CD14-positive monocyte (primary cell): ENCODE data around the gene MRPS11. TPM values are rescaled to one million over a fixed set of nuclear protein-coding genes. Genes with fewer than 3 reads are reported as not detected.

Source experiments
- DNase-seq, 3 donors: peaks; one replicate each; pipeline ENCODE4 v3.0.0-alpha.2; 2011 to 2022
- H2AFZ ChIP-seq: 2 replicates; pipeline ENCODE4 v1.6.0; 2012; ENCODE audit warnings: mild to moderate bottlenecking, low read depth, low read length, inconsistent platforms; ENCODE audit not compliant: insufficient read depth, poor library complexity, severe bottlenecking
- H3K27ac ChIP-seq, 2 donors: 1 replicate in 1 of 2; 2 replicates in 1 of 2; pipeline ENCODE4 v1.5.1; 2012 to 2013; ENCODE audit warnings: low read length in 2 of 2, control low read depth in 1 of 2, inconsistent platforms in 1 of 2, low read depth in 1 of 2, mild to moderate bottlenecking in 1 of 2
- H3K27me3 ChIP-seq, 2 donors: one replicate each; pipeline versions ENCODE4 v1.6.0 to v1.6.1; 2011 to 2013; ENCODE audit warnings: low read length in 2 of 2; ENCODE audit not compliant: control insufficient read depth in 2 of 2, insufficient read depth in 2 of 2
- H3K36me3 ChIP-seq, 2 donors: replicated peaks in 1 of 2; 1 replicate in 1 of 2; 2 replicates in 1 of 2; pipeline versions ENCODE4 v1.5.1 to v1.6.1; 2012 to 2013; ENCODE audit warnings: low read length in 2 of 2, control low read depth in 1 of 2, inconsistent platforms in 1 of 2, mild to moderate bottlenecking in 1 of 2; ENCODE audit not compliant: insufficient read depth in 2 of 2, control insufficient read depth in 1 of 2
- H3K4me1 ChIP-seq, 2 donors: 1 replicate in 1 of 2; 2 replicates in 1 of 2; pipeline versions ENCODE4 v1.5.1 to v1.6.1; 2012 to 2013; ENCODE audit warnings: low read length in 2 of 2, control low read depth in 1 of 2, inconsistent platforms in 1 of 2, mild to moderate bottlenecking in 1 of 2, moderate library complexity in 1 of 2; ENCODE audit not compliant: insufficient read depth in 2 of 2, control insufficient read depth in 1 of 2
- H3K4me2 ChIP-seq: replicated peaks from 2 replicates; pipeline ENCODE3; 2012; ENCODE audit warnings: low read length, moderate library complexity, mild to moderate bottlenecking; ENCODE audit not compliant: poor library complexity, severe bottlenecking; ENCODE audit errors: extremely low read depth
- H3K4me3 ChIP-seq, 3 experiments: fragments of 200-600 bp in 1 of 3; sonication (generic) in 1 of 3; replicated peaks in 1 of 3; 1 replicate in 2 of 3; 2 replicates in 1 of 3; pipeline ENCODE4 v1.5.1; 2011 to 2013; ENCODE audit warnings: low read length in 3 of 3, mild to moderate bottlenecking in 3 of 3, control low read depth in 2 of 3, low read depth in 2 of 3, inconsistent platforms in 1 of 3, moderate library complexity in 1 of 3
- H3K79me2 ChIP-seq: 2 replicates; pipeline ENCODE4 v1.6.0; 2012; ENCODE audit warnings: mild to moderate bottlenecking, control low read depth, inconsistent platforms, low read length, moderate library complexity; ENCODE audit not compliant: insufficient read depth
- H3K9ac ChIP-seq: 2 replicates; pipeline ENCODE4 v1.6.0; 2017; ENCODE audit warnings: low read length, mild to moderate bottlenecking; ENCODE audit not compliant: insufficient read depth, poor library complexity, severe bottlenecking
- H3K9me3 ChIP-seq, 2 donors: replicated peaks in 1 of 2; 1 replicate in 1 of 2; 2 replicates in 1 of 2; pipeline versions ENCODE4 v1.5.1 to v1.6.1; 2012 to 2013; ENCODE audit warnings: low read length in 2 of 2, control low read depth in 1 of 2; ENCODE audit not compliant: control insufficient read depth in 1 of 2, insufficient read depth in 1 of 2
- H4K20me1 ChIP-seq: 2 replicates; pipeline ENCODE4 v1.6.0; 2012; ENCODE audit warnings: mild to moderate bottlenecking, low read length, control low read depth, moderate library complexity; ENCODE audit not compliant: insufficient read depth
- H3K27ac Mint-ChIP-seq, 7 donors: one replicate each; pipeline ENCODE4 v1.8.0; 2020; ENCODE audit warnings: mild to moderate bottlenecking in 7 of 7, mixed read lengths in 7 of 7, moderate library complexity in 6 of 7, inconsistent platforms in 2 of 7
- H3K27me3 Mint-ChIP-seq, 3 donors: one replicate each; pipeline ENCODE4 v1.8.0; 2021 to 2022; ENCODE audit warnings: low read depth in 3 of 3, mild to moderate bottlenecking in 3 of 3, mixed read lengths in 3 of 3, moderate library complexity in 3 of 3, inconsistent platforms in 1 of 3
- H3K36me3 Mint-ChIP-seq, 2 donors: one replicate each; pipeline ENCODE4 v1.8.0; 2020; ENCODE audit warnings: mixed read lengths in 2 of 2, inconsistent platforms in 1 of 2, mild to moderate bottlenecking in 1 of 2
- H3K4me1 Mint-ChIP-seq: one replicate; pipeline ENCODE4 v1.8.0; 2020; ENCODE audit warnings: mild to moderate bottlenecking, mixed read lengths
- H3K4me3 Mint-ChIP-seq, 2 donors: one replicate each; pipeline ENCODE4 v1.8.0; 2020; ENCODE audit warnings: mild to moderate bottlenecking in 2 of 2, mixed read lengths in 2 of 2, moderate library complexity in 1 of 2
- H3K9me3 Mint-ChIP-seq, 7 donors: one replicate each; pipeline ENCODE4 v1.8.0; 2020 to 2022; ENCODE audit warnings: mixed read lengths in 7 of 7, mild to moderate bottlenecking in 6 of 7, moderate library complexity in 6 of 7, inconsistent platforms in 2 of 7
- WGBS: methylation state at CpG from one replicate; pipeline ENCODE4 v1.1.5; 2013; ENCODE audit warnings: missing lambda C conversion rate; ENCODE audit not compliant: insufficient coverage; 5-methylcytosine and 5-hydroxymethylcytosine counted together
- intact Hi-C, 2 donors: fragments of 100-400 bp; cut with micrococcal nuclease; formaldehyde crosslinking; loops; one replicate each; pipeline versions ENCODE4 v1.15.0 to v1.15.1; 2023
- polyA plus RNA-seq, 3 donors: library from polyadenylated mRNA; depleted of rRNA in 1 of 3; unstranded in 2 of 3; stranded (reverse) in 1 of 3; fragments of 300-500 nt in 2 of 3; fragments of >200 nt in 1 of 3; fragmentation: Illumina TruSeq in 2 of 3; gene quantifications; 1 replicate in 2 of 3; 2 replicates in 1 of 3; pipeline ENCODE4 v1.2.3, GENCODE V29; 2012 to 2021
- TF ChIP-seq, protein P1 (sequence below): fragments of 200-600 bp; IDR thresholded peaks from one replicate; pipeline ENCODE4 v1.8.0; 2022; ENCODE audit warnings: antibody characterized with exemption, mild to moderate bottlenecking

Gene MRPS11
- polyA plus RNA-seq, 3 donors, result 31.1 to 70.2 (median 65.2) TPM

DNA sequence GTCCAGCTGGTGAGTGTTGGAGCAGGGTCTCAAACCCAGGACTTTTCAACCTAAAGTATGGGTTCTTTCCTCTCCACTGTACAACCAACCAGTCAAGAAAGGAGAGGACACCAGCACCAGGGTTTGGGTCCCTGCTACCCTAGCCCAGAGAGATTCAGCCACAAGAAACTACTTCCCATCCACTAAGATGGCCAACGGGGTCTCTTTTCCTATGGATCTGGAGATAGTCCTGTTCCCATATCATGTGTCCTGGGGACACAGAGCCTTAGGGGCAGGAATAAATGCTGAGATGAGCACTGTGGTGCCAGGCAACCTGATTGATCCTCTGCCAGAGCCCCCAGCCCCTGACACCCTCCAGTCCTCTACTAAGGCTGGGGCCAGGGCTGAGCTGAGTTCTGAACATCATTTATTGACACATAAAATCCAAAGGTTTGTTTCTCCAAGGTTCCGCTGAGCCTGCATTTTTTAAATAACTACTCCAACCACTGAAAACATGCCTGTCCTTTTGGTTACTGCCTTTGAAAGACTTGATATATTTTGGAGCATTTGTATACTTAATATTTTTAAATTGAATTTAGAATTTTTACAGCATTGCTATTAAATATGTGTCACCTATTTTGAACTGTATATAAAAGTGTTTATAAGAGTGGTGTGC, 26.3 kb upstream of the MRPS11 start:
- no peak overlapping the region for H3K4me2 ChIP-seq
- peaks cover 0 to 4% of the 10 kb centered on the region in 2 donors for H3K27me3 ChIP-seq
- no peaks in the 10 kb centered on the region for H3K79me2 ChIP-seq
- Mint-ChIP-seq H3K9me3 (peaks cover 4 to 23% (median 11%) of the 10 kb centered on the region in 7 donors), H3K27ac (no peak overlapping the region), H3K4me3 (no peak overlapping the region), H3K36me3 (no peaks in the 10 kb centered on the region), H3K4me1 (no peaks in the 10 kb centered on the region), H3K27me3 (peaks cover 7 to 17% (median 15%) of the 10 kb centered on the region in 3 donors)
- H3K4me1 ChIP-seq, result no peaks in the 10 kb centered on the region
- H3K36me3 ChIP-seq, result no peaks in the 10 kb centered on the region
- no peak for DNase-seq
- WGBS, result 100% methylated on average over 1 of the region's 2 CpGs
- no peak overlapping the region for H3K27ac ChIP-seq
- TF ChIP-seq, protein P1, sequence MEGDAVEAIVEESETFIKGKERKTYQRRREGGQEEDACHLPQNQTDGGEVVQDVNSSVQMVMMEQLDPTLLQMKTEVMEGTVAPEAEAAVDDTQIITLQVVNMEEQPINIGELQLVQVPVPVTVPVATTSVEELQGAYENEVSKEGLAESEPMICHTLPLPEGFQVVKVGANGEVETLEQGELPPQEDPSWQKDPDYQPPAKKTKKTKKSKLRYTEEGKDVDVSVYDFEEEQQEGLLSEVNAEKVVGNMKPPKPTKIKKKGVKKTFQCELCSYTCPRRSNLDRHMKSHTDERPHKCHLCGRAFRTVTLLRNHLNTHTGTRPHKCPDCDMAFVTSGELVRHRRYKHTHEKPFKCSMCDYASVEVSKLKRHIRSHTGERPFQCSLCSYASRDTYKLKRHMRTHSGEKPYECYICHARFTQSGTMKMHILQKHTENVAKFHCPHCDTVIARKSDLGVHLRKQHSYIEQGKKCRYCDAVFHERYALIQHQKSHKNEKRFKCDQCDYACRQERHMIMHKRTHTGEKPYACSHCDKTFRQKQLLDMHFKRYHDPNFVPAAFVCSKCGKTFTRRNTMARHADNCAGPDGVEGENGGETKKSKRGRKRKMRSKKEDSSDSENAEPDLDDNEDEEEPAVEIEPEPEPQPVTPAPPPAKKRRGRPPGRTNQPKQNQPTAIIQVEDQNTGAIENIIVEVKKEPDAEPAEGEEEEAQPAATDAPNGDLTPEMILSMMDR, result no peak
- H3K9ac ChIP-seq, result no peak overlapping the region
- no peak overlapping the region for H2AFZ ChIP-seq
- intact Hi-C loops, result no loop called here
- no peak overlapping the region for H3K4me3 ChIP-seq
- peaks cover 3 to 4% of the 10 kb centered on the region in 2 donors for H3K9me3 ChIP-seq
- no peaks in the 10 kb centered on the region for H4K20me1 ChIP-seq

DNA sequence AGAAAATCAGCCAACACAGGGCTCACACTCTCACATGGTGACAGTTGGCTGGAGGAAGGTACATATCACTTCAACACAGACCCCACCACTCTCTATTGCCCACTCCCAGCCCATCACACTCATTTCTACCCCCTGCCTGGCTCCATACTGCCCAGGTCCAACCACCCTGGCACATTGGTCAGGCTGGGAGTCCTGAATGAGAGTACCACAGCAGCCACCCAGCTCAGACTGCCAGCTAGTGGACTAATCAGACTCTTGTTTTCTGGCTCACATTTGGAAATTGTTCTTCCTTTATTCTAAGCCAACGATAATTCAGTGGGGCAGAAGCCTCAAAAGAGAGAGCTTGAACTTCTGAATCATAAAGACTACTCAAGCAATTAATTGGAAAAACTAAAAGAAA, 20.3 kb upstream of the MRPS11 start:
- intact Hi-C loops, result no loop called here
- Histone ChIP-seq H3K27ac (no peak overlapping the region), H2AFZ (no peak overlapping the region), H3K4me3 (no peak overlapping the region), H3K79me2 (no peaks in the 10 kb centered on the region), H3K36me3 (no peaks in the 10 kb centered on the region), H3K4me1 (no peaks in the 10 kb centered on the region), H3K9me3 (peaks cover 3 to 4% of the 10 kb centered on the region in 2 donors), H3K4me2 (no peak overlapping the region), H3K27me3 (peaks cover 0 to 2% of the 10 kb centered on the region in 2 donors), H3K9ac (no peak overlapping the region), H4K20me1 (no peaks in the 10 kb centered on the region)
- no peaks in the 10 kb centered on the region for H3K36me3 Mint-ChIP-seq
- H3K4me1 Mint-ChIP-seq, result peaks cover 3% of the 10 kb centered on the region
- no peak for DNase-seq
- no CpG with 5 or more reads among the region's 1 CpG for whole genome bisulfite sequencing
- H3K27me3 Mint-ChIP-seq, result peaks cover 0 to 9% (median 6%) of the 10 kb centered on the region in 3 donors
- no peak overlapping the region for H3K4me3 Mint-ChIP-seq
- TF ChIP-seq, protein P1, result no peak
- H3K27ac Mint-ChIP-seq, result no peak overlapping the region
- peaks cover 4 to 19% (median 11%) of the 10 kb centered on the region in 7 donors for H3K9me3 Mint-ChIP-seq
